Prostate gland (tissue), 2 donors: Measurements from ENCODE around the gene WSB2.

Experiments used
- POLR2A ChIP-seq: fragments of 450-650 bp; IDR thresholded peaks from one replicate; pipeline ENCODE4 v1.6.1; 2016; ENCODE audit warnings: antibody characterized with exemption, mild to moderate bottlenecking
- TF ChIP-seq, protein P1 (sequence below), 4 experiments: fragments of 200-600 bp in 2 of 4; fragments of 450-650 bp in 2 of 4; sonication (generic) in 2 of 4; IDR thresholded peaks; 1 replicate in 3 of 4; 2 replicates in 1 of 4; pipeline ENCODE4 v1.5.1; 2016 to 2019; ENCODE audit warnings: antibody characterized with exemption in 4 of 4, mild to moderate bottlenecking in 2 of 4, moderate library complexity in 2 of 4

DNA sequence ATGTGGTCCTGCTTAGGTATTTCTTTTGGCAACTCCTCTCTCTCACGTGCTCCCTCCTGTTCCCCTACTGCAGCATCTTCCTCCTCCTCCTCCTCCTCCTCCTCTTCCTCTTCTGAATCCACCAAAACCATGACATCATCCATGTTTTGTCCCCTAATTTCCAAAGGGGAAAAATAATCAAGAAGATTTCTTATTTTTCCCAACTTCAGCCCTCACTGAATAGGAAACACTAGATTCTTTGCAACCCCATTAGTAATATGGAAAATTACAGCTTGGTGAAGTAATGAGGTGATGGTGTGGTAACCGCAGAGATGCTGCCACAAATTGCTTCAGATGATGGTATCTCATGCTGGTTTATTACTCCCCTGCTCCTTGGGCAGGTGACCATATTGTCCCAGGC, 7.5 kb upstream of the WSB2 start:
- TF ChIP-seq, protein P1, sequence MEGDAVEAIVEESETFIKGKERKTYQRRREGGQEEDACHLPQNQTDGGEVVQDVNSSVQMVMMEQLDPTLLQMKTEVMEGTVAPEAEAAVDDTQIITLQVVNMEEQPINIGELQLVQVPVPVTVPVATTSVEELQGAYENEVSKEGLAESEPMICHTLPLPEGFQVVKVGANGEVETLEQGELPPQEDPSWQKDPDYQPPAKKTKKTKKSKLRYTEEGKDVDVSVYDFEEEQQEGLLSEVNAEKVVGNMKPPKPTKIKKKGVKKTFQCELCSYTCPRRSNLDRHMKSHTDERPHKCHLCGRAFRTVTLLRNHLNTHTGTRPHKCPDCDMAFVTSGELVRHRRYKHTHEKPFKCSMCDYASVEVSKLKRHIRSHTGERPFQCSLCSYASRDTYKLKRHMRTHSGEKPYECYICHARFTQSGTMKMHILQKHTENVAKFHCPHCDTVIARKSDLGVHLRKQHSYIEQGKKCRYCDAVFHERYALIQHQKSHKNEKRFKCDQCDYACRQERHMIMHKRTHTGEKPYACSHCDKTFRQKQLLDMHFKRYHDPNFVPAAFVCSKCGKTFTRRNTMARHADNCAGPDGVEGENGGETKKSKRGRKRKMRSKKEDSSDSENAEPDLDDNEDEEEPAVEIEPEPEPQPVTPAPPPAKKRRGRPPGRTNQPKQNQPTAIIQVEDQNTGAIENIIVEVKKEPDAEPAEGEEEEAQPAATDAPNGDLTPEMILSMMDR (IDR thresholded peaks at IDR 0.05): no peak
- TF ChIP-seq POLR2A: no peak
